Endothelial cell of umbilical vein (primary cell): ENCODE data around the gene GATA2. TPM values are rescaled to one million over a fixed set of nuclear protein-coding genes. Genes with fewer than 3 reads are reported as not detected.

Experiments used
- BruUV-seq: library from RNA; stranded (reverse); fragments of 400-500 nt; replicated peaks from 2 replicates; lab custom pipeline; 2021; lab: Mats Ljungman, UMichigan
- CTCF ChIA-PET: fragments of 300-600, 350-600 bp; sonication (Branson Sonifier 250); formaldehyde crosslinking; loops from one replicate; lab custom pipeline; 2021; ENCODE audit warnings: antibody characterized with exemption, inconsistent platforms; lab: Charles Lee
- POLR2A ChIA-PET: fragments of 300-600, 350-600 bp; sonication (Branson Sonifier 250); formaldehyde crosslinking; loops from one replicate; lab custom pipeline; 2021; ENCODE audit warnings: antibody characterized with exemption, inconsistent platforms; lab: Charles Lee
- DNase-seq: peaks from one replicate; pipeline ENCODE4 v3.0.0-alpha.2; 2011; ENCODE audit warnings: low read depth, low spot score
- FAIRE-seq: peaks from 2 replicates; lab custom pipeline; 2011; peaks lifted over from hg19 to GRCh38; lab: Jason Lieb, UNC
- H2AFZ ChIP-seq: 2 replicates; pipeline ENCODE4 v1.6.0; 2012; ENCODE audit warnings: low read depth, low read length, control low read depth, inconsistent platforms
- H3K27ac ChIP-seq: 2 replicates; pipeline ENCODE4 v1.5.1; 2011; ENCODE audit warnings: low read depth, mild to moderate bottlenecking, control low read depth, low read length, moderate library complexity; ENCODE audit not compliant: insufficient read depth
- H3K27me3 ChIP-seq, 2 experiments: 2 replicates each; pipeline versions ENCODE4 v1.6.0 to v1.6.1; 2011; ENCODE audit warnings: low read length in 2 of 2, mixed read lengths in 1 of 2; ENCODE audit not compliant: control insufficient read depth in 2 of 2, insufficient read depth in 2 of 2
- H3K36me3 ChIP-seq, 2 experiments: 2 replicates in 1 of 2; 3 replicates in 1 of 2; pipeline ENCODE4 v1.5.1; 2011; ENCODE audit warnings: low read length in 2 of 2, mild to moderate bottlenecking in 1 of 2, moderate library complexity in 1 of 2; ENCODE audit not compliant: control insufficient read depth in 2 of 2, insufficient read depth in 2 of 2; ENCODE audit errors: extremely low read depth in 1 of 2
- H3K4me1 ChIP-seq: 3 replicates; pipeline ENCODE4 v1.5.1; 2011; ENCODE audit warnings: mild to moderate bottlenecking, low read length; ENCODE audit not compliant: control insufficient read depth, insufficient read depth; ENCODE audit errors: extremely low read depth
- H3K4me2 ChIP-seq: 2 replicates; pipeline ENCODE4 v1.6.1; 2011; ENCODE audit warnings: low read length, control low read depth, mixed read lengths; ENCODE audit not compliant: insufficient read depth
- H3K4me3 ChIP-seq, 3 experiments: fragments of 200-600 bp in 1 of 3; sonication (generic), shearing (Covaris generic) in 1 of 3; replicated peaks in 1 of 3; 2 replicates each; pipeline ENCODE4 v1.5.1; 2011 to 2016; ENCODE audit warnings: control low read depth in 3 of 3, low read length in 3 of 3, mild to moderate bottlenecking in 2 of 3, inconsistent platforms in 1 of 3, low read depth in 1 of 3, moderate library complexity in 1 of 3; ENCODE audit not compliant: insufficient read depth in 1 of 3
- H3K79me2 ChIP-seq: 2 replicates; pipeline ENCODE4 v1.6.0; 2012; ENCODE audit warnings: low read length, inconsistent platforms; ENCODE audit not compliant: control insufficient read depth, insufficient read depth
- H3K9ac ChIP-seq: replicated peaks from 2 replicates; pipeline ENCODE3; 2011; ENCODE audit warnings: low read length, control low read depth; ENCODE audit not compliant: insufficient read depth; ENCODE audit errors: extremely low read depth
- H3K9me1 ChIP-seq: replicated peaks from 3 replicates; pipeline ENCODE4 v1.6.0; 2011; ENCODE audit warnings: mild to moderate bottlenecking, low read length; ENCODE audit not compliant: control insufficient read depth, insufficient read depth; ENCODE audit errors: extremely low read depth
- H3K9me3 ChIP-seq: replicated peaks from 2 replicates; pipeline ENCODE4 v1.5.1; 2012; ENCODE audit warnings: low read length, inconsistent platforms; ENCODE audit not compliant: control insufficient read depth, insufficient read depth
- H4K20me1 ChIP-seq: replicated peaks from 2 replicates; pipeline ENCODE3; 2011; ENCODE audit warnings: mild to moderate bottlenecking, low read length; ENCODE audit not compliant: control insufficient read depth, insufficient read depth; ENCODE audit errors: extremely low read depth
- EZH2 ChIP-seq: IDR thresholded peaks from 2 replicates; pipeline ENCODE4 v1.6.1; 2012; ENCODE audit warnings: borderline replicate concordance, low read depth, mild to moderate bottlenecking, moderate library complexity, low read length, inconsistent platforms; ENCODE audit not compliant: severe bottlenecking
- FOS ChIP-seq: IDR thresholded peaks from 2 replicates; pipeline ENCODE4 v1.6.1; 2011; ENCODE audit warnings: mild to moderate bottlenecking, low read length, moderate library complexity, borderline replicate concordance; ENCODE audit not compliant: insufficient read depth
- GATA2 ChIP-seq: IDR thresholded peaks from 2 replicates; pipeline ENCODE4 v1.7.0; 2011; ENCODE audit warnings: low read depth, mild to moderate bottlenecking, moderate library complexity, mixed read lengths, low read length; ENCODE audit not compliant: insufficient read length, insufficient read depth
- JUN ChIP-seq: IDR thresholded peaks from 2 replicates; pipeline ENCODE4 v1.6.1; 2011; ENCODE audit warnings: borderline replicate concordance, low read depth; ENCODE audit not compliant: insufficient read length, insufficient read depth
- MAX ChIP-seq: IDR thresholded peaks from 2 replicates; pipeline ENCODE4 v1.6.1; 2011; ENCODE audit not compliant: insufficient read depth, insufficient read length
- MYC ChIP-seq: IDR thresholded peaks from one replicate; pipeline ENCODE4 v1.6.1; 2011; ENCODE audit warnings: mild to moderate bottlenecking, low read depth, low read length
- POLR2A ChIP-seq: IDR thresholded peaks from 2 replicates; pipeline ENCODE4 v1.6.1; 2012; ENCODE audit warnings: low read depth, mild to moderate bottlenecking, control low read depth, low read length
- POLR2AphosphoS5 ChIP-seq: IDR thresholded peaks from 2 replicates; pipeline ENCODE4 v1.6.1; 2012; ENCODE audit warnings: low read depth, mild to moderate bottlenecking, control low read depth, low read length, moderate library complexity; ENCODE audit not compliant: insufficient read depth
- dilution Hi-C: fragments of 300-500 bp; cut with MboI; formaldehyde crosslinking; loops from one replicate; pipeline ENCODE4 v1.15.0; 2019; ENCODE audit warnings: low sequenced_read_pairs; ENCODE audit not compliant: extremely low pct_ligation_motif_present
- intact Hi-C: fragments of 100-400 bp; cut with micrococcal nuclease; formaldehyde crosslinking; loops from one replicate; pipeline ENCODE4 v1.10.0; 2022
- polyA plus RNA-seq, 4 experiments: library from polyadenylated mRNA; depleted of rRNA in 3 of 4; stranded (reverse) in 3 of 4; unstranded in 1 of 4; fragments of >200 nt; gene quantifications; 2 replicates each; pipeline versions ENCODE4 v1.2.1 to v1.2.3, GENCODE V29; 2011 to 2012; ENCODE audit warnings: missing spikeins in 1 of 4
- total RNA-seq: library from RNA; stranded (reverse); gene quantifications from 2 replicates; pipeline ENCODE4 v1.2.3, GENCODE V29; 2021
- TF ChIP-seq, protein P1 (sequence below), 2 donors: IDR thresholded peaks; 1 replicate in 1 of 2; 2 replicates in 1 of 2; pipeline ENCODE4 v1.5.1; 2011; ENCODE audit warnings: low read length in 2 of 2, mild to moderate bottlenecking in 2 of 2, moderate library complexity in 2 of 2, control low read depth in 1 of 2, inconsistent platforms in 1 of 2, low read depth in 1 of 2; ENCODE audit not compliant: insufficient read depth in 1 of 2; ENCODE audit errors: extremely low read depth in 1 of 2

GATA2 gene
- total and polyA plus RNA-seq, 2 donors (not counting 3 experiments of a cell fraction or from before 2014, with no cell fraction given), result 28.8 to 62.2 TPM

DNA sequence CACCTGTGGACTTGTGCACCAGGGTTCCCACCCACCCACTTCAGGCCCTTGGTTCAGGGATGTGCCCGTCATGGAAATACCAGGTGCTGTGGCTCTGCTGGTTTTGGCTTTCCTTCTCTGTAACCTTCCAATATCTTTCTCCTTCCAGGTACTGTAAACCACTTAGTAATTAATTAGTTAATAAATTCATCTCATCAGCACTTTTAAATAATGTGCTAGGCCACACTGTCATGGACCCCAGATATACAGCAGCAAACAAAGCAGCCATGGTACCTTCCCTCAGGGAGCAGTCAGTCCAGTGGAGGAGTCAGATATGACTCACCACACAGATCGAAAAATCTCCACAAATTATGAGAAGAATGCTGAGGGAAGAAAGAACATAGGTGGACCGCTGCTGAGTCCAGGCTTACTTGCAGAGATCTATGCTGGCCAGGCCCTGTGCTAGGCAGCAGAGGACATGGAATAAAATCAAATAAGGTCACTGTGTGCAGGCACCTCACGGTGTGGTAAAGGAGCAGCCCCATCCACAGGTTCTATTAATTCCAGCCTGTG lies 6.8 kb upstream of the GATA2 start:
- ChIA-PET CTCF (interaction anchor here (0.9 to 5.3 kb wide), 8 partner anchors 10 to 193 kb away, joined by 3 to 52 read pairs (median 6); no protein-coding TSS in a partner anchor), POLR2A (interaction anchor here (0.6 kb wide), 1 partner anchor 487 kb away, joined by 7 read pairs; no protein-coding TSS in a partner anchor)
- no peaks in the 10 kb centered on the region for H3K9me3 ChIP-seq
- FAIRE-seq (no peak), DNase-seq (no peak)
- no peaks in the 10 kb centered on the region for H4K20me1 ChIP-seq
- H3K9me1 ChIP-seq, result no peaks in the 10 kb centered on the region
- TF ChIP-seq MAX (no peak), EZH2 (no peak), POLR2A (no peak), MYC (no peak), JUN (no peak), POLR2AphosphoS5 (no peak), FOS (no peak), GATA2 (no peak)
- TF ChIP-seq, protein P1, sequence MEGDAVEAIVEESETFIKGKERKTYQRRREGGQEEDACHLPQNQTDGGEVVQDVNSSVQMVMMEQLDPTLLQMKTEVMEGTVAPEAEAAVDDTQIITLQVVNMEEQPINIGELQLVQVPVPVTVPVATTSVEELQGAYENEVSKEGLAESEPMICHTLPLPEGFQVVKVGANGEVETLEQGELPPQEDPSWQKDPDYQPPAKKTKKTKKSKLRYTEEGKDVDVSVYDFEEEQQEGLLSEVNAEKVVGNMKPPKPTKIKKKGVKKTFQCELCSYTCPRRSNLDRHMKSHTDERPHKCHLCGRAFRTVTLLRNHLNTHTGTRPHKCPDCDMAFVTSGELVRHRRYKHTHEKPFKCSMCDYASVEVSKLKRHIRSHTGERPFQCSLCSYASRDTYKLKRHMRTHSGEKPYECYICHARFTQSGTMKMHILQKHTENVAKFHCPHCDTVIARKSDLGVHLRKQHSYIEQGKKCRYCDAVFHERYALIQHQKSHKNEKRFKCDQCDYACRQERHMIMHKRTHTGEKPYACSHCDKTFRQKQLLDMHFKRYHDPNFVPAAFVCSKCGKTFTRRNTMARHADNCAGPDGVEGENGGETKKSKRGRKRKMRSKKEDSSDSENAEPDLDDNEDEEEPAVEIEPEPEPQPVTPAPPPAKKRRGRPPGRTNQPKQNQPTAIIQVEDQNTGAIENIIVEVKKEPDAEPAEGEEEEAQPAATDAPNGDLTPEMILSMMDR (IDR thresholded peaks at IDR 0.05; ENCODE audit: extremely low read depth in 1 of 2, insufficient read depth in 1 of 2, low read depth in 1 of 2, low read length in 2 of 2), result no peak
- no peak overlapping the region for H3K9ac ChIP-seq
- dilution Hi-C loops, result no loop called here
- H3K79me2 ChIP-seq, result peaks cover 10% of the 10 kb centered on the region
- BruUV-seq, result no TSS peak
- H3K36me3 ChIP-seq, result no peaks in the 10 kb centered on the region
- no peak overlapping the region for H2AFZ ChIP-seq
- peaks cover 13% of the 10 kb centered on the region for H3K4me1 ChIP-seq
- no peaks in the 10 kb centered on the region for H3K27me3 ChIP-seq
- no peak overlapping the region for H3K4me2 ChIP-seq
- intact Hi-C loops, result loop anchor here (5.0 kb wide), 1 partner anchor 272 kb away; no protein-coding TSS in a partner anchor
- no peak overlapping the region for H3K4me3 ChIP-seq
- H3K27ac ChIP-seq, result no peak overlapping the region
